Measurements from ENCODE around the gene CDH11. TPM values are rescaled to one million over a fixed set of nuclear protein-coding genes. Genes with fewer than 3 reads are reported as not detected.

CDH11 gene
- total RNA-seq, 8 experiments from 2014 or later, result 14.9 to 567 (median 49.1) TPM

DNA sequence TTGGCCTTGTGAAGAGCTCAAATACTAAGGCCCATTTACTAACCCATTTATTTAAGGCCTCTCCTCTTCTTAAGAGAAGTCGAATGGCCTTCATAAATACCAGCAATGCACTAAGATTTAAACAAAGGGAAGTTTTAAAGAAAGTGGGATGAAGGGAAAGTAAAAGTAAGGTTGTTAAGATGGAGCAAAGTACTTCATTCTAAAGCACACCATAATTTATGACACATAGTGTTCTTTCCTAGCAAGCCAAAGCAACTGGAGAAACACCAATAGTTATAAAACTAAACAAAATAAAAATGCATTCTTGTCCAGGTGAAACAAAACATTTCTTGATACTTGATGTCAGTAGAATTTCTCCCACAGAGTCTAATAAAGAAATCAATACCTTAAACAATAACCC lies 27.9 kb downstream of the CDH11 start:
- Histone ChIP-seq H3K27ac (no peak overlapping the region), H3K4me1 (replicated peaks in 1 of 2) (no peaks in the 10 kb centered on the region), H3K4me3 (no peak overlapping the region)
- WGBS, 10 experiments, result 58 to 100% (median 88%) methylated on average over 1 of the region's 1 CpG; no CpG with 5 or more reads in 2 of the 10 experiments
- in situ Hi-C loops (cut with MboI; ENCODE audit: low pct_unique_long_range_greater_than_20kb in 2 of 9, low sequenced_read_pairs in 9 of 9, unreplicated experiment in 9 of 9), result no loop called here
- no peak for ATAC-seq (replicated peaks in 6 of 8)

GRCh38 chr16:65083164-65083857 lies 38.6 kb downstream of the CDH11 start:
- in situ Hi-C loops (cut with MboI; ENCODE audit: low pct_unique_long_range_greater_than_20kb in 2 of 9, low sequenced_read_pairs in 9 of 9, unreplicated experiment in 9 of 9), result no loop called here
- Histone ChIP-seq H3K27ac (no peak overlapping the region), H3K4me3 (no peak overlapping the region), H3K4me1 (replicated peaks in 1 of 2) (peaks cover 3 to 13% of the 10 kb centered on the region in 2 donors)
- WGBS, 10 experiments, result 0 to 83% (median 51%) methylated on average over 1 to 2 of the region's 2 CpGs; no CpG with 5 or more reads in 3 of the 10 experiments
- ATAC-seq (replicated peaks in 6 of 8), result peak in 7 of 8 experiments; percentile 22 to 93 (median 32)

- in situ Hi-C loops (cut with MboI; ENCODE audit: low pct_unique_long_range_greater_than_20kb in 2 of 9, low sequenced_read_pairs in 9 of 9, unreplicated experiment in 9 of 9), result no loop called here
- peaks cover 9 to 23% of the 10 kb centered on the region in 2 donors for H3K4me1 ChIP-seq (replicated peaks in 1 of 2)
- WGBS, 10 experiments, result 71 to 100% (median 92%) methylated on average over 1 to 2 of the region's 2 CpGs
- H3K4me3 ChIP-seq, result no peak overlapping the region
- H3K27ac ChIP-seq, result no peak overlapping the region
- ATAC-seq (replicated peaks in 6 of 8), result no peak
Observed at GRCh38 chr16:65079549-65079948, 42.3 kb downstream of the CDH11 start.

GRCh38 chr16:65077181-65077580 lies 44.7 kb downstream of the CDH11 start:
- Histone ChIP-seq H3K27ac (no peak overlapping the region), H3K4me3 (no peak overlapping the region), H3K4me1 (replicated peaks in 1 of 2) (peaks cover 6 to 10% of the 10 kb centered on the region in 2 donors)
- ATAC-seq (replicated peaks in 6 of 8), result no peak
- 67 to 100% (median 100%) methylated on average over 1 of the region's 1 CpG; no CpG with 5 or more reads in 3 of the 10 experiments for WGBS, 10 experiments
- in situ Hi-C loops (cut with MboI; ENCODE audit: low pct_unique_long_range_greater_than_20kb in 2 of 9, low sequenced_read_pairs in 9 of 9, unreplicated experiment in 9 of 9), result no loop called here

DNA sequence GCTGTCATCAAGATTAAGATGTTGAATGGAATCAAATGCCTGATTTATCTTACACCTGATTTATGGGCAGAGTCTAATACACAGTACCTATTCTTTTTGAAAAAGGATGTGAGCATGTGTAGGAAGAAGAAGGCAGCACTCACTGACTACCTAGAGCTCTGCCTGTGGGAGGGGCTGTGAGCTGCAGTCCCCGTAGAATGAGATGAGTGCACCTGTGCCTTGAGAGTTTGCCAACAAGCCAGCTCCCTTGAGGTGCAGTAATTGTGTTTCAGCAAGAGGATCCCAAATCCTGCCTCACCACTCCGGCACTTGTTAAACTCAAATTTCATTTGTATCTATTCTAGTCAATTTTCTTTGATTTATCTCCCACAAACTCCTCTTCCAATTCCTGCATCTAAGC lies 46.0 kb downstream of the CDH11 start:
- in situ Hi-C loops (cut with MboI; ENCODE audit: low pct_unique_long_range_greater_than_20kb in 2 of 9, low sequenced_read_pairs in 9 of 9, unreplicated experiment in 9 of 9), result no loop called here
- H3K4me1 ChIP-seq (replicated peaks in 1 of 2), result peaks cover 13 to 20% of the 10 kb centered on the region in 2 donors
- H3K27ac ChIP-seq, result no peak overlapping the region
- 80 to 100% (median 100%) methylated on average over 1 to 2 of the region's 2 CpGs; no CpG with 5 or more reads in 4 of the 10 experiments for WGBS, 10 experiments
- no peak for ATAC-seq (replicated peaks in 6 of 8)
- no peak overlapping the region for H3K4me3 ChIP-seq

GRCh38 chr16:65071433-65072311 lies 50.2 kb downstream of the CDH11 start:
- Histone ChIP-seq H3K4me3 (no peak overlapping the region), H3K4me1 (replicated peaks in 1 of 2) (peaks cover 28 to 36% of the 10 kb centered on the region in 2 donors), H3K27ac (no peak overlapping the region)
- 0 to 100% (median 90%) methylated on average over 2 to 16 of the region's 24 CpGs; no CpG with 5 or more reads in 3 of the 10 experiments for WGBS, 10 experiments
- in situ Hi-C loops (cut with MboI; ENCODE audit: low pct_unique_long_range_greater_than_20kb in 2 of 9, low sequenced_read_pairs in 9 of 9, unreplicated experiment in 9 of 9), result no loop called here
- peak in 5 of 8 experiments; percentile 33 to 68 (median 36) for ATAC-seq (replicated peaks in 6 of 8)

DNA sequence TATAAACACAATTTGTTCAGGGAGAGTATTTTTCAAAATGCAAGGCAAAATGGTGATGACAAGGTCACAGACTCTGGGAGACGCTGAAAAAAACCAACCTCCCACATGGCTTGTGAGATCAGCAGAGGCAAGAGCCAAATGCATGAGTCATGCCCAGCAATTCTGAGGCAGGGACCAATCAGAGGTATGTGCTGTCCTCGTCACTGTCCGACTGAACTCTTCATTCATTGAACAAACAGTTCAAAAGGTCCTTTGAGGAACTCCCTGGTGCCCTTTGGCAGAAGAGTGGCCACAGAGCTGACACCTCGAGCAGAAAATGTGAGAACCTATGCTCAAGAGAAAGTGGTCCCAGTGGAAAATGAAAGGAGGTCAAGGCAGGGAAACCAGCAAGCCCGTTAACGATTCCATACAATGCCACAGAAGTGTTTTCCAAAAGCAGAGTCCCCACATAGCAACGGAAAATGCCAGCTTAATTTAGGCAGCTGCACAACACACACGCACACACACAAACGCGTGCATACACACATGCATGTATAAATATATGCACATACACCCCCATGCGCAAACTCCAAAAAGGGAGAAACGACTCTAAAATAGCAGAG lies 50.9 kb downstream of the CDH11 start:
- in situ Hi-C loops (cut with MboI; ENCODE audit: low pct_unique_long_range_greater_than_20kb in 2 of 9, low sequenced_read_pairs in 9 of 9, unreplicated experiment in 9 of 9), result no loop called here
- WGBS, 10 experiments, result 0 to 76% (median 21%) methylated on average over 2 to 11 of the region's 12 CpGs
- H3K4me1 ChIP-seq (replicated peaks in 1 of 2), result peaks cover 28 to 36% of the 10 kb centered on the region in 2 donors
- no peak overlapping the region for H3K4me3 ChIP-seq
- ATAC-seq (replicated peaks in 6 of 8), result peak; percentile 89 to 97 (median 93)
- H3K27ac ChIP-seq, result peak overlapping the region in 1 of 2 donors; percentile 26

- H3K27ac ChIP-seq, result no peak overlapping the region
- no peak overlapping the region for H3K4me3 ChIP-seq
- peaks cover 22 to 32% of the 10 kb centered on the region in 2 donors for H3K4me1 ChIP-seq (replicated peaks in 1 of 2)
- in situ Hi-C loops (cut with MboI; ENCODE audit: low pct_unique_long_range_greater_than_20kb in 2 of 9, low sequenced_read_pairs in 9 of 9, unreplicated experiment in 9 of 9), result no loop called here
- no peak for ATAC-seq (replicated peaks in 6 of 8)
- WGBS, 10 experiments, result 86 to 100% (median 100%) methylated on average over 1 to 2 of the region's 2 CpGs; no CpG with 5 or more reads in 5 of the 10 experiments
Observed at GRCh38 chr16:65069766-65070165, 52.1 kb downstream of the CDH11 start.

DNA sequence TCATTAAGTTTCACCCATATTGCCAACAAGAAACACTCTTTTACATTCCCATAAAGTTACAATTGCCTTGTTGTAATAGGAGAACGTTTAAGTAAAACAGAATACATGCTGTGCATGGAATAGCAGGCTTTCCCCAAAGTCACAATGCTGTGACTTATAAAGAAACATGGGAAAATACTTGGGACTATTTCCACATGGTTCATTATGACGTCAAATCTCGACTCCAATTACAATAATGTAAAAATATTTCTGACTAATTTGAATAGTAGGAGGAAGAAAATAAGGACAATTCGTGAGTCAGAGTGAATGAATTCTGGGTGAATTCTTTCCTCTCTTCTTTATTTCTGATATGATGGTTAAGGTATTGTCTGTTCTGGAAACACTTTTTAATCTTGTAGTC lies 52.8 kb downstream of the CDH11 start:
- WGBS, 10 experiments, result 4 to 80% (median 70%) methylated on average over 2 to 4 of the region's 4 CpGs; no CpG with 5 or more reads in 1 of the 10 experiments
- in situ Hi-C loops (cut with MboI; ENCODE audit: low pct_unique_long_range_greater_than_20kb in 2 of 9, low sequenced_read_pairs in 9 of 9, unreplicated experiment in 9 of 9), result no loop called here

DNA sequence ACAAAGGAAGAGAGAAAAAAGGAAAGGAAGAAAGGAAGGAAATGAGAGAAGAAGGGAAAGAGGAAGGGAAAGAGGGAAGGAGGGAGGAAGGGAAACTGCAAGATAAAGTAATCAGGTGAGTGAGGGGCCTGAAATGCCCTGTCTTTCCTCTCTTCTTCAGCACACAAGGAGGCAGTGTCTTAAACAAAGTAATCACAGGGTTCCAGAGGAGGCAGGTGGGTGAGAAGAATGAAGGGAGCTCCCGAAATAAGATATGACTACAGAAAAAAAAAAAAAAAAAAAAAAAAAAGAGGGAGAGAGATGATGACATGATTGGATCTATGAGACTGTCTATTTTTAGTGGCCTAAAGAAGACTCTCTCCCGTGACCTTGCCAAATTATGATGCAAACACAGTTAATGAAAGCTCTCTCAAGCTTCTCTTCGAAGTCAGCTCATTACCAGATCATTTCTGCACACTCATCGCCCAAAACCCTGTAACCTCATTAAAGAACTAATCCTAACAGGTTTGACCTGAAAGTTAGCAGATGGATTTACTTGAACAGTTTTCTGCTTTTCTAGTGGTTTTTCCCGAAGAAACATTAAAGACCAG lies 53.6 kb downstream of the CDH11 start:
- in situ Hi-C loops (cut with MboI; ENCODE audit: low pct_unique_long_range_greater_than_20kb in 2 of 9, low sequenced_read_pairs in 9 of 9, unreplicated experiment in 9 of 9), result no loop called here
- H3K4me1 ChIP-seq (replicated peaks in 1 of 2), result peaks cover 22 to 33% of the 10 kb centered on the region in 2 donors
- no peak overlapping the region for H3K4me3 ChIP-seq
- WGBS, 10 experiments, result 13 to 85% (median 59%) methylated on average over 2 to 5 of the region's 5 CpGs
- H3K27ac ChIP-seq, result no peak overlapping the region
- ATAC-seq (replicated peaks in 6 of 8), result peak in 5 of 8 experiments; percentile 36 to 56 (median 46)

More for the DNA sequence above, 52.8 kb downstream of the CDH11 start:
- Histone ChIP-seq H3K4me1 (replicated peaks in 1 of 2) (peaks cover 22 to 32% of the 10 kb centered on the region in 2 donors), H3K4me3 (no peak overlapping the region), H3K27ac (no peak overlapping the region)
- ATAC-seq (replicated peaks in 6 of 8), result peak in 2 of 8 experiments; percentile 8

- Histone ChIP-seq H3K4me1 (replicated peaks in 1 of 2) (peaks cover 27 to 45% of the 10 kb centered on the region in 2 donors), H3K4me3 (no peak overlapping the region), H3K27ac (no peak overlapping the region)
- WGBS, 10 experiments, result 0 to 100% (median 86%) methylated on average over 1 of the region's 1 CpG; no CpG with 5 or more reads in 4 of the 10 experiments
- in situ Hi-C loops (cut with MboI; ENCODE audit: low pct_unique_long_range_greater_than_20kb in 2 of 9, low sequenced_read_pairs in 9 of 9, unreplicated experiment in 9 of 9), result no loop called here
- no peak for ATAC-seq (replicated peaks in 6 of 8)
Observed at GRCh38 chr16:65066651-65067050, 55.2 kb downstream of the CDH11 start.

DNA sequence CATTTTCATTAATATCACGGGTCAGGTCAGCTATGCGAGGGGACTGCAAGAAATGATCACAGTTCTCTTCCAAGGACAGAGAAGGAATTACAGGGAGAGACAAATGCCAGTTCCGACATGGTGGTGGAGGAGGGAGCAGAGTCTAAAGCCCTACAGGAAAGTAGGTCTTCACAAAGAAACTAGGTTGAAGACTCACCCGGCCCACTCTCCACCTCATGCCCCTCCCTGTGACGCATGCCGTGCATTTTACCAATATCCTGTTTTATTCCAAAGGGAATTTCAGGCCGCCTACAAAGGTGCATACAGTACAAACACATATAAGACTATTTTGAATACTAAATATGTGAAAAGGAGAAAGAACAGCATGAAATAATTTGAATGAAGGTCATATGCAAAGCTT lies 56.8 kb downstream of the CDH11 start:
- WGBS, 10 experiments, result 40 to 100% (median 78%) methylated on average over 1 to 7 of the region's 7 CpGs; no CpG with 5 or more reads in 2 of the 10 experiments
- Histone ChIP-seq H3K4me1 (replicated peaks in 1 of 2) (peaks cover 21 to 42% of the 10 kb centered on the region in 2 donors), H3K4me3 (no peak overlapping the region), H3K27ac (no peak overlapping the region)
- in situ Hi-C loops (cut with MboI; ENCODE audit: low pct_unique_long_range_greater_than_20kb in 2 of 9, low sequenced_read_pairs in 9 of 9, unreplicated experiment in 9 of 9), result no loop called here
- peak in 1 of 8 experiments; percentile 12 for ATAC-seq (replicated peaks in 6 of 8)

Measured in motor neuron (in vitro differentiated cells).